Measurements from ENCODE around the gene SBK2.

The SBK2 gene

GRCh38 chr19:55493645-55494171 lies 43.2 kb downstream of the SBK2 start:
- no peak overlapping the region for H3K27ac ChIP-seq
- no peak for TF ChIP-seq CTCF (conservative IDR thresholded peaks at IDR 0.05)

- no peak overlapping the region for H3K27ac ChIP-seq
- no peak for TF ChIP-seq CTCF (conservative IDR thresholded peaks at IDR 0.05)
Measured at GRCh38 chr19:55493052-55493644, 43.8 kb downstream of the SBK2 start.

- H3K27ac ChIP-seq: no peak overlapping the region
- no peak for TF ChIP-seq CTCF (conservative IDR thresholded peaks at IDR 0.05)
Measured at GRCh38 chr19:55492362-55492944, 44.5 kb downstream of the SBK2 start.

GRCh38 chr19:55491546-55492360 lies 45.2 kb downstream of the SBK2 start:
- TF ChIP-seq CTCF (conservative IDR thresholded peaks at IDR 0.05): no peak
- no peak overlapping the region for H3K27ac ChIP-seq

- no peak overlapping the region for H3K27ac ChIP-seq
- no peak for TF ChIP-seq CTCF (conservative IDR thresholded peaks at IDR 0.05)
Measured at GRCh38 chr19:55490478-55491432, 46.2 kb downstream of the SBK2 start.

- TF ChIP-seq CTCF (conservative IDR thresholded peaks at IDR 0.05): no peak
- no peak overlapping the region for H3K27ac ChIP-seq
Measured at GRCh38 chr19:55489711-55490477, 47.0 kb downstream of the SBK2 start.
